ENCODE measurements around the gene CLCNKA.
"Not testable (repeated sequence)": the region's sequence is repeated elsewhere in the genome, so short reads cannot be mapped to it uniquely, and the experiment has no call there.

The CLCNKA gene

GRCh38 chr1:16029288-16029687, 7.5 kb downstream of the CLCNKA start:
- H3K27me3 ChIP-seq (replicated peaks in 2 of 5; ENCODE audit: control insufficient read depth in 4 of 5, insufficient read depth in 5 of 5, low read length in 4 of 5): peaks cover 0 to 19% (median 0%) of the 10 kb centered on the region in 5 experiments
- DNase-seq: no peak
- H3K27ac ChIP-seq (ENCODE audit: insufficient read depth in 1 of 2, low read depth in 1 of 2, low read length in 2 of 2, poor library complexity in 1 of 2, severe bottlenecking in 2 of 2): no peak overlapping the region
- 100% methylated on average over 1 of the region's 1 CpG for WGBS (ENCODE audit: insufficient coverage)
- H3K36me3 ChIP-seq (ENCODE audit: control insufficient read depth in 4 of 4, insufficient read depth in 4 of 4, low read length in 3 of 4): no peaks in the 10 kb centered on the region
- H3K9me3 ChIP-seq (ENCODE audit: control extremely low read depth in 1 of 5, control insufficient read depth in 4 of 5, insufficient read depth in 2 of 5, low read depth in 1 of 5, low read length in 4 of 5): no peaks in the 10 kb centered on the region
- ChIA-PET CTCF (no interaction called here), POLR2A (no interaction called here)
- peaks cover 0 to 7% (median 5%) of the 10 kb centered on the region in 4 experiments for H3K4me1 ChIP-seq (ENCODE audit: control extremely low read depth in 1 of 4, control insufficient read depth in 4 of 4, insufficient read depth in 4 of 4, low read length in 3 of 4)
- H3K4me3 ChIP-seq (ENCODE audit: control insufficient read depth in 1 of 7, extremely low read depth in 1 of 7, insufficient read depth in 4 of 7, low read depth in 2 of 7, low read length in 6 of 7): no peak overlapping the region

- no peaks in the 10 kb centered on the region for H3K36me3 ChIP-seq (ENCODE audit: control insufficient read depth in 4 of 4, insufficient read depth in 4 of 4, low read length in 3 of 4)
- 94% methylated on average over 5 of the region's 8 CpGs for WGBS (ENCODE audit: insufficient coverage)
- CTCF ChIA-PET: interaction anchor here (0.6 to 2.9 kb wide), 7 partner anchors 13 to 34 kb away, joined by 3 to 9 read pairs (median 5); no protein-coding TSS in a partner anchor
- H3K9me3 ChIP-seq (ENCODE audit: control extremely low read depth in 1 of 5, control insufficient read depth in 4 of 5, insufficient read depth in 2 of 5, low read depth in 1 of 5, low read length in 4 of 5): no peaks in the 10 kb centered on the region
- no peak for DNase-seq
- peaks cover 0 to 7% (median 5%) of the 10 kb centered on the region in 4 experiments for H3K4me1 ChIP-seq (ENCODE audit: control extremely low read depth in 1 of 4, control insufficient read depth in 4 of 4, insufficient read depth in 4 of 4, low read length in 3 of 4)
- POLR2A ChIA-PET: interaction anchor here (0.6 kb wide), 1 partner anchor 21 kb away, joined by 5 read pairs; no protein-coding TSS in a partner anchor
- H3K27me3 ChIP-seq (replicated peaks in 2 of 5; ENCODE audit: control insufficient read depth in 4 of 5, insufficient read depth in 5 of 5, low read length in 4 of 5): peaks cover 0 to 19% (median 0%) of the 10 kb centered on the region in 5 experiments
- H3K4me3 ChIP-seq (ENCODE audit: control insufficient read depth in 1 of 7, extremely low read depth in 1 of 7, insufficient read depth in 4 of 7, low read depth in 2 of 7, low read length in 6 of 7): no peak overlapping the region
- H3K27ac ChIP-seq (ENCODE audit: insufficient read depth in 1 of 2, low read depth in 1 of 2, low read length in 2 of 2, poor library complexity in 1 of 2, severe bottlenecking in 2 of 2): no peak overlapping the region
Measured at GRCh38 chr1:16031551-16031950, 9.7 kb downstream of the CLCNKA start.

GRCh38 chr1:16032388-16033102, 10.7 kb downstream of the CLCNKA start:
- DNase-seq: peak; percentile 86 to 89 (median 89)
- H3K27me3 ChIP-seq (replicated peaks in 2 of 5; ENCODE audit: control insufficient read depth in 4 of 5, insufficient read depth in 5 of 5, low read length in 4 of 5): peaks cover 0 to 16% (median 0%) of the 10 kb centered on the region in 5 experiments
- H3K4me1 ChIP-seq (ENCODE audit: control extremely low read depth in 1 of 4, control insufficient read depth in 4 of 4, insufficient read depth in 4 of 4, low read length in 3 of 4): no peaks in the 10 kb centered on the region
- CTCF ChIA-PET: interaction anchor here (0.6 to 2.9 kb wide), 7 partner anchors 9 to 25 kb away, joined by 3 to 9 read pairs (median 3); no protein-coding TSS in a partner anchor
- H3K4me3 ChIP-seq (ENCODE audit: control insufficient read depth in 1 of 7, extremely low read depth in 1 of 7, insufficient read depth in 4 of 7, low read depth in 2 of 7, low read length in 6 of 7): no peak overlapping the region
- WGBS (ENCODE audit: insufficient coverage): 51% methylated on average over 15 of the region's 18 CpGs
- H3K9me3 ChIP-seq (ENCODE audit: control extremely low read depth in 1 of 5, control insufficient read depth in 4 of 5, insufficient read depth in 2 of 5, low read depth in 1 of 5, low read length in 4 of 5): no peaks in the 10 kb centered on the region
- no peak overlapping the region for H3K27ac ChIP-seq (ENCODE audit: insufficient read depth in 1 of 2, low read depth in 1 of 2, low read length in 2 of 2, poor library complexity in 1 of 2, severe bottlenecking in 2 of 2)
- H3K36me3 ChIP-seq (ENCODE audit: control insufficient read depth in 4 of 4, insufficient read depth in 4 of 4, low read length in 3 of 4): no peaks in the 10 kb centered on the region
- POLR2A ChIA-PET: no interaction called here

DNA sequence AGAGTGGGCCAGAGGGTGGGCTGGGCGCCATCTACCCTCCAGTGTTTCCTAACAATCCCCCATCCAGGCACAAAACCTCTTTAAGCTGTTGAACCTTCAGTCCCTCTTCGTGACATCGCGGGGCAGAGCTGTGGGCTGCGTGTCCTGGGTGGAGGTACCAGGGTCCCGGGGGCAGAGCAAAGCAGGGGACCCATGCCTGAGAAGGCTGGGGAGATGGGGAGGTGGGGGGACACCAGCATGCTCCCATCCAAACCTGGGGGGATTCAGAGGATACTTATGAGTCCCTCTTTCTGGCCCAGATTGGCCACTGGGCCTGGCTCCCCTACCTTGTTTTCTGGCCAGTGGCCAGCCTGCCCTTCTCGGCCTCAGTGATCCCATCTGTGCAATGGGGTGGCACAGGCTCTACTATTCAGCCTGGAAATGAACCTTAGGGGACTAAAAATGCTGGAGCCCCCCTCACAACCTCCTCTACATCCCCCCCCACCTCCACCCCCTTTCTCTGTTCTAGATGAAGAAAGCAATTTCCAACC, 11.3 kb downstream of the CLCNKA start:
- POLR2A ChIA-PET; H3K4me1 ChIP-seq (ENCODE audit: control extremely low read depth in 1 of 4, control insufficient read depth in 4 of 4, insufficient read depth in 4 of 4, low read length in 3 of 4); H3K4me3 ChIP-seq (ENCODE audit: control insufficient read depth in 1 of 7, extremely low read depth in 1 of 7, insufficient read depth in 4 of 7, low read depth in 2 of 7, low read length in 6 of 7); H3K27ac ChIP-seq (ENCODE audit: insufficient read depth in 1 of 2, low read depth in 1 of 2, low read length in 2 of 2, poor library complexity in 1 of 2, severe bottlenecking in 2 of 2); H3K36me3 ChIP-seq (ENCODE audit: control insufficient read depth in 4 of 4, insufficient read depth in 4 of 4, low read length in 3 of 4); H3K9me3 ChIP-seq (ENCODE audit: control extremely low read depth in 1 of 5, control insufficient read depth in 4 of 5, insufficient read depth in 2 of 5, low read depth in 1 of 5, low read length in 4 of 5); DNase-seq: not testable (repeated sequence)
- 82% methylated on average over 6 of the region's 7 CpGs for WGBS (ENCODE audit: insufficient coverage)
- CTCF ChIA-PET: interaction anchor here (0.6 to 2.6 kb wide), 4 partner anchors 14 to 87 kb away, joined by 3 to 6 read pairs (median 3); no protein-coding TSS in a partner anchor
- peaks cover 0 to 12% (median 0%) of the 10 kb centered on the region in 5 experiments for H3K27me3 ChIP-seq (replicated peaks in 2 of 5; ENCODE audit: control insufficient read depth in 4 of 5, insufficient read depth in 5 of 5, low read length in 4 of 5)

- CTCF ChIA-PET: interaction anchor here (1.5 kb wide), 1 partner anchor 21 kb away, joined by 10 read pairs; no protein-coding TSS in a partner anchor
- H3K4me3 ChIP-seq (ENCODE audit: control insufficient read depth in 1 of 7, extremely low read depth in 1 of 7, insufficient read depth in 4 of 7, low read depth in 2 of 7, low read length in 6 of 7); H3K27me3 ChIP-seq (replicated peaks in 2 of 5; ENCODE audit: control insufficient read depth in 4 of 5, insufficient read depth in 5 of 5, low read length in 4 of 5); H3K27ac ChIP-seq (ENCODE audit: insufficient read depth in 1 of 2, low read depth in 1 of 2, low read length in 2 of 2, poor library complexity in 1 of 2, severe bottlenecking in 2 of 2); H3K36me3 ChIP-seq (ENCODE audit: control insufficient read depth in 4 of 4, insufficient read depth in 4 of 4, low read length in 3 of 4); DNase-seq; H3K9me3 ChIP-seq (ENCODE audit: control extremely low read depth in 1 of 5, control insufficient read depth in 4 of 5, insufficient read depth in 2 of 5, low read depth in 1 of 5, low read length in 4 of 5); POLR2A ChIA-PET; H3K4me1 ChIP-seq (ENCODE audit: control extremely low read depth in 1 of 4, control insufficient read depth in 4 of 4, insufficient read depth in 4 of 4, low read length in 3 of 4): not testable (repeated sequence)
- no CpG with 5 or more reads among the region's 11 CpGs for WGBS (ENCODE audit: insufficient coverage)
Measured at GRCh38 chr1:16036461-16036860, 14.6 kb downstream of the CLCNKA start.

- Histone ChIP-seq H3K27ac (ENCODE audit: insufficient read depth in 1 of 2, low read depth in 1 of 2, low read length in 2 of 2, poor library complexity in 1 of 2, severe bottlenecking in 2 of 2) (no peak overlapping the region), H3K9me3 (ENCODE audit: control extremely low read depth in 1 of 5, control insufficient read depth in 4 of 5, insufficient read depth in 2 of 5, low read depth in 1 of 5, low read length in 4 of 5) (no peaks in the 10 kb centered on the region), H3K4me1 (ENCODE audit: control extremely low read depth in 1 of 4, control insufficient read depth in 4 of 4, insufficient read depth in 4 of 4, low read length in 3 of 4) (no peaks in the 10 kb centered on the region), H3K4me3 (ENCODE audit: control insufficient read depth in 1 of 7, extremely low read depth in 1 of 7, insufficient read depth in 4 of 7, low read depth in 2 of 7, low read length in 6 of 7) (no peak overlapping the region), H3K27me3 (replicated peaks in 2 of 5; ENCODE audit: control insufficient read depth in 4 of 5, insufficient read depth in 5 of 5, low read length in 4 of 5) (no peaks in the 10 kb centered on the region), H3K36me3 (ENCODE audit: control insufficient read depth in 4 of 4, insufficient read depth in 4 of 4, low read length in 3 of 4) (no peaks in the 10 kb centered on the region)
- WGBS (ENCODE audit: insufficient coverage): 85% methylated on average over 4 of the region's 4 CpGs
- CTCF ChIA-PET: interaction anchor here (0.9 to 1.6 kb wide), 2 partner anchors 20 to 30 kb away, joined by 3 to 4 read pairs; no protein-coding TSS in a partner anchor
- POLR2A ChIA-PET: no interaction called here
- no peak for DNase-seq
Measured at GRCh38 chr1:16038620-16038912, 16.7 kb downstream of the CLCNKA start.

DNA sequence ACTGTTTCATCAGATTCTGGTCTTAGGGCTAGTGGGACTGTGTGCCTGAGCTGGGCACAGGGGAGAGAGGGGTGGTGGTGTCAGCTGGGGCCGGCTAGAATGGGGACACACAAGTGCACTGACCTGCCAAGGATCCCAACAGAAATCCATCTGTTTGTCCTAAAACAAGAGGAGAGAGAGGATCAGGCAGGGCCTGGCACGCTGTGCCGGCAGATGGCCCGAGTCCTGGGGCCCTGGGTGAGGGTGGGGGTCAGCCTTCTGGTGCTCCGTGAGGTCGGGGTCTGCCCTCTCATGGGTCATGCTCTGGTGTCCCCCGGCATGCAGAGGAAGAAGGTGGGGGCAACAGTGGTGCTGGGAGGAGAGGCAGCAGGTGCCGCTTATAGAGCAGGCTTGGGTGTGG, 18.0 kb downstream of the CLCNKA start:
- H3K4me1 ChIP-seq (ENCODE audit: control extremely low read depth in 1 of 4, control insufficient read depth in 4 of 4, insufficient read depth in 4 of 4, low read length in 3 of 4); DNase-seq; H3K27me3 ChIP-seq (replicated peaks in 2 of 5; ENCODE audit: control insufficient read depth in 4 of 5, insufficient read depth in 5 of 5, low read length in 4 of 5); CTCF ChIA-PET; H3K27ac ChIP-seq (ENCODE audit: insufficient read depth in 1 of 2, low read depth in 1 of 2, low read length in 2 of 2, poor library complexity in 1 of 2, severe bottlenecking in 2 of 2); H3K36me3 ChIP-seq (ENCODE audit: control insufficient read depth in 4 of 4, insufficient read depth in 4 of 4, low read length in 3 of 4); H3K4me3 ChIP-seq (ENCODE audit: control insufficient read depth in 1 of 7, extremely low read depth in 1 of 7, insufficient read depth in 4 of 7, low read depth in 2 of 7, low read length in 6 of 7); POLR2A ChIA-PET; H3K9me3 ChIP-seq (ENCODE audit: control extremely low read depth in 1 of 5, control insufficient read depth in 4 of 5, insufficient read depth in 2 of 5, low read depth in 1 of 5, low read length in 4 of 5): not testable (repeated sequence)
- 100% methylated on average over 4 of the region's 8 CpGs for WGBS (ENCODE audit: insufficient coverage)
